ENCODE measurements around the gene LSAMP. TPM values are rescaled to one million over a fixed set of nuclear protein-coding genes. Genes with fewer than 3 reads are reported as not detected.

LSAMP gene
- total RNA-seq, 1 donor from 2014 or later: 16.4 TPM

- no peaks in the 10 kb centered on the region for H3K27me3 Mint-ChIP-seq (ENCODE audit: low read depth, unreplicated experiment)
- Histone ChIP-seq H3K4me3 (ENCODE audit: insufficient read depth, low read depth, low read length) (no peak overlapping the region), H3K79me2 (ENCODE audit: insufficient read depth, low read length) (no peaks in the 10 kb centered on the region)
Observed at GRCh38 chr3:116192464-116192863, 252.8 kb downstream of the LSAMP start.

GRCh38 chr3:116191409-116191808 lies 253.9 kb downstream of the LSAMP start:
- no peak overlapping the region for H3K27ac Mint-ChIP-seq (ENCODE audit: unreplicated experiment)
- H3K9me3 Mint-ChIP-seq (ENCODE audit: unreplicated experiment): peaks cover 3% of the 10 kb centered on the region
- Histone ChIP-seq H3K27me3 (ENCODE audit: insufficient read depth, low read length) (no peaks in the 10 kb centered on the region), H3K4me2 (ENCODE audit: low read length) (no peak overlapping the region), H3K79me2 (ENCODE audit: insufficient read depth, low read length) (no peaks in the 10 kb centered on the region), H2AFZ (ENCODE audit: low read depth, low read length) (no peak overlapping the region), H3K27ac (ENCODE audit: low read depth, low read length) (no peak overlapping the region), H3K9ac (ENCODE audit: low read length) (no peak overlapping the region), H3K9me3 (ENCODE audit: insufficient read depth, low read depth, low read length) (no peaks in the 10 kb centered on the region), H3K4me3 (ENCODE audit: insufficient read depth, low read depth, low read length) (no peak overlapping the region), H3K36me3 (ENCODE audit: insufficient read depth, low read length) (no peaks in the 10 kb centered on the region), H3K4me1 (ENCODE audit: insufficient read depth, low read length) (peaks cover 3% of the 10 kb centered on the region), H4K20me1 (ENCODE audit: insufficient read depth, low read length) (no peaks in the 10 kb centered on the region)
- no peak overlapping the region for H3K4me3 Mint-ChIP-seq (ENCODE audit: unreplicated experiment)
- FAIRE-seq (no peak), DNase-seq (ENCODE audit: low read depth) (no peak)
- no peaks in the 10 kb centered on the region for H3K27me3 Mint-ChIP-seq (ENCODE audit: low read depth, unreplicated experiment)
- no peaks in the 10 kb centered on the region for H3K36me3 Mint-ChIP-seq (ENCODE audit: low read depth, unreplicated experiment)
- peaks cover 7% of the 10 kb centered on the region for H3K4me1 Mint-ChIP-seq (ENCODE audit: low read depth, unreplicated experiment)
- no peak for TF ChIP-seq CTCF (IDR thresholded peaks at IDR 0.05; ENCODE audit: insufficient read depth, low read depth, low read length)
- no peak for TF ChIP-seq EZH2 (IDR thresholded peaks at IDR 0.05; ENCODE audit: insufficient read depth, low read length)

More at GRCh38 chr3:116192464-116192863, 252.8 kb downstream of the LSAMP start:
- H3K9me3 ChIP-seq (ENCODE audit: insufficient read depth, low read depth, low read length): no peaks in the 10 kb centered on the region
- no peaks in the 10 kb centered on the region for H3K36me3 ChIP-seq (ENCODE audit: insufficient read depth, low read length)
- H3K9ac ChIP-seq (ENCODE audit: low read length): no peak overlapping the region
- H2AFZ ChIP-seq (ENCODE audit: low read depth, low read length): no peak overlapping the region
- DNase-seq (ENCODE audit: low read depth) (no peak), FAIRE-seq (no peak)
- Mint-ChIP-seq H3K4me3 (ENCODE audit: unreplicated experiment) (no peak overlapping the region), H3K36me3 (ENCODE audit: low read depth, unreplicated experiment) (no peaks in the 10 kb centered on the region), H3K27ac (ENCODE audit: unreplicated experiment) (no peak overlapping the region), H3K4me1 (ENCODE audit: low read depth, unreplicated experiment) (peaks cover 6% of the 10 kb centered on the region), H3K9me3 (ENCODE audit: unreplicated experiment) (peaks cover 3% of the 10 kb centered on the region)
- no peaks in the 10 kb centered on the region for H4K20me1 ChIP-seq (ENCODE audit: insufficient read depth, low read length)
- H3K4me2 ChIP-seq (ENCODE audit: low read length): no peak overlapping the region
- H3K27me3 ChIP-seq (ENCODE audit: insufficient read depth, low read length): no peaks in the 10 kb centered on the region
- no peak overlapping the region for H3K27ac ChIP-seq (ENCODE audit: low read depth, low read length)
- no peak for TF ChIP-seq CTCF (IDR thresholded peaks at IDR 0.05; ENCODE audit: insufficient read depth, low read depth, low read length)
- no peak for TF ChIP-seq EZH2 (IDR thresholded peaks at IDR 0.05; ENCODE audit: insufficient read depth, low read length)
- peaks cover 3% of the 10 kb centered on the region for H3K4me1 ChIP-seq (ENCODE audit: insufficient read depth, low read length)

- TF ChIP-seq CTCF (IDR thresholded peaks at IDR 0.05; ENCODE audit: insufficient read depth, low read depth, low read length) (no peak), EZH2 (IDR thresholded peaks at IDR 0.05; ENCODE audit: insufficient read depth, low read length) (no peak)
- Mint-ChIP-seq H3K4me3 (ENCODE audit: unreplicated experiment) (no peak overlapping the region), H3K27ac (ENCODE audit: unreplicated experiment) (no peak overlapping the region), H3K27me3 (ENCODE audit: low read depth, unreplicated experiment) (no peaks in the 10 kb centered on the region), H3K4me1 (ENCODE audit: low read depth, unreplicated experiment) (peaks cover 13% of the 10 kb centered on the region), H3K36me3 (ENCODE audit: low read depth, unreplicated experiment) (no peaks in the 10 kb centered on the region), H3K9me3 (ENCODE audit: unreplicated experiment) (peaks cover 3% of the 10 kb centered on the region)
- Histone ChIP-seq H4K20me1 (ENCODE audit: insufficient read depth, low read length) (no peaks in the 10 kb centered on the region), H3K27ac (ENCODE audit: low read depth, low read length) (no peak overlapping the region), H3K4me2 (ENCODE audit: low read length) (no peak overlapping the region), H3K27me3 (ENCODE audit: insufficient read depth, low read length) (no peaks in the 10 kb centered on the region), H3K79me2 (ENCODE audit: insufficient read depth, low read length) (no peaks in the 10 kb centered on the region), H2AFZ (ENCODE audit: low read depth, low read length) (no peak overlapping the region), H3K36me3 (ENCODE audit: insufficient read depth, low read length) (no peaks in the 10 kb centered on the region), H3K4me1 (ENCODE audit: insufficient read depth, low read length) (peaks cover 3% of the 10 kb centered on the region), H3K9me3 (ENCODE audit: insufficient read depth, low read depth, low read length) (no peaks in the 10 kb centered on the region), H3K4me3 (ENCODE audit: insufficient read depth, low read depth, low read length) (no peak overlapping the region), H3K9ac (ENCODE audit: low read length) (no peak overlapping the region)
- FAIRE-seq (no peak), DNase-seq (ENCODE audit: low read depth) (no peak)
Observed at GRCh38 chr3:116190095-116190494, 255.2 kb downstream of the LSAMP start.

Data from astrocyte (in vitro differentiated cells and primary cell).